GM19193 (cell line): Measurements from ENCODE around the gene MAP3K15.

ENCODE experiments used
- POLR2A ChIP-seq: IDR thresholded peaks from 4 replicates; pipeline ENCODE4 v1.6.1; 2011; ENCODE audit not compliant: insufficient read depth, insufficient read length; ENCODE audit errors: extremely low read depth

The MAP3K15 gene

GRCh38 chrX:19381326-19381725 is 134.0 kb downstream of the MAP3K15 start:
- TF ChIP-seq POLR2A, result no peak

DNA sequence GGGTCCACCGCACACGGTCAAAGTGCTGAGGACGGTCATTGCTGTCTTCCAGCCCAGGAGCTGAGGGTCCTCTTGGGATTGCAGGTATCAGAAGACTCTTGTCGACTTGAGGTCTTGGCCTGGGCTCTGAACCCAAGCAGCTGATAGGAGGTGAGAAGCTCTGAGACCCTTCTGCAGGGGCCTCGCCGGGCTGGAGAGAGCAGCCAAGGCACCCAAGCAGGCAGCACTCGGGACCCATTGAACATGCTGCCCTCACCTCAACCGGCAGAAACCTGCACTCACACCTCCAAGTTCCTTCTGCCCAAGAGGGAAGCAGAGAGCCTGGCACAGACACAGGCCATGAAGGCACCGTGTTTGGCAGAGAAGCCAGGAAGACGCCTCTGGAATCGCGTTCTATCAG is 137.5 kb downstream of the MAP3K15 start:
- TF ChIP-seq POLR2A, result no peak

- TF ChIP-seq POLR2A, result no peak
These were observed 139.8 kb downstream of the MAP3K15 start for GRCh38 chrX:19375546-19375945.

- TF ChIP-seq POLR2A, result no peak
These were observed 141.9 kb downstream of the MAP3K15 start for GRCh38 chrX:19373351-19373891.

DNA sequence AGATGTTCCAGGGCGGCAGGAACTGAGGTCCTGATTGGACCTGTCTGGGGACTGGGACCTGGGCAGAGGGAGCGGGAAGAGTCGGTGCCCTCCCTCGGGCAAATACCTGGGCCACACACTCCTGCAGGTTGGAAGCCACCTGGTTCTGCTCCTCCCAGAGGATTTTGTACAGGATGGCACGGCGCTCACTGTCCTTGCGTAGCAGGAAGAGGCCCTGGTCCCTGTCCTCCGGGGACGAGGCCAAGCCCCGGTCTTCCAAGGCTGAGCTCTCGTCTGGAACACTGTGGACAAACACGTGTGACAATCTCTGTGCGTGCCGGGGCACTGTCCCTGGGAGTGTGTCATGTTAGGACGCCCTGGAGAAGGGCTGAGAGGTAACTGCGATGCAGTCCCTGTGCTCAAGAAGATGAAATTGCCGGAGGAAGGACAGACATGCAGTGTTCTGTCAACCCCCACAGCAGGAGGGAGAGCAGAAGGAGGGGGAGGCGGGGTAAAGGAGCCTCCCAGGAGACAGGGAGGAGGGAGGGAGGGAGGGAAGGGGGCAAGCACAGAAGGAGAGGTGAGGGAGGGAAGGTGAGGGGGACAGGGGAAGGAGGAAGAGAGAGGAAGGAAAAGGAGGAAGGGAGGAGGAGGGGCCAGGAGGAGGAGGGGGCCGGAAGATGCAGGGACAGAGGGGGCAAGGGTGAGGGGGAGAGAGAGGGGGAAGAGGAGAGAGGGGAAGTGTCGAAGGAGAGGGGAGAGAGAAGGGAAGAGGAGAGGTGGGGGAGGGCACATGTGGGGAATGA is 142.6 kb downstream of the MAP3K15 start:
- TF ChIP-seq POLR2A, result no peak

GRCh38 chrX:19372170-19372546 is 143.2 kb downstream of the MAP3K15 start:
- TF ChIP-seq POLR2A, result no peak

- no peak for TF ChIP-seq POLR2A
These were observed 145.2 kb downstream of the MAP3K15 start for GRCh38 chrX:19370061-19370460.

GRCh38 chrX:19368576-19368975 is 146.7 kb downstream of the MAP3K15 start:
- TF ChIP-seq POLR2A, result no peak

- no peak for TF ChIP-seq POLR2A
These were observed 153.6 kb downstream of the MAP3K15 start for GRCh38 chrX:19361701-19362100.

DNA sequence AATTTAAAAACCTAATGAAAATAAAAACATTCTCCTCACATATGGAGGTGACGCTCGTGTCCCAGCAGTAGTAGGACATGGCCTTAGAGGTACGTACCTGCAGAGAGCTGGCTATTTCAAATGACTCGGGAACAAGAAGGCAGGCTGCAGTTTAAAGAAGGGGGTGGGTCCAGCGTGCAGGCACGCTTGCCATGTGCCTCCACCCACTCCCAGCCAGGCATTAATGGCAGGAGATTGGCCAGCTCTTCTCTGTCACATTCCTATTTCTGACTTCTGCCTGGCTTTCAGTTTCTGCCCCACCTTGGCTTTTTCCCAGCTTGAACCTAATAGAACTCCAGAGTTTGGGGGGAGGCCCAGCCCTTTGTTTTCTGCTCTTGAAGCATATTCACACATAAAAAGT is 154.4 kb downstream of the MAP3K15 start:
- TF ChIP-seq POLR2A, result no peak

- TF ChIP-seq POLR2A, result no peak
These were observed 156.8 kb downstream of the MAP3K15 start for GRCh38 chrX:19358521-19358920.

DNA sequence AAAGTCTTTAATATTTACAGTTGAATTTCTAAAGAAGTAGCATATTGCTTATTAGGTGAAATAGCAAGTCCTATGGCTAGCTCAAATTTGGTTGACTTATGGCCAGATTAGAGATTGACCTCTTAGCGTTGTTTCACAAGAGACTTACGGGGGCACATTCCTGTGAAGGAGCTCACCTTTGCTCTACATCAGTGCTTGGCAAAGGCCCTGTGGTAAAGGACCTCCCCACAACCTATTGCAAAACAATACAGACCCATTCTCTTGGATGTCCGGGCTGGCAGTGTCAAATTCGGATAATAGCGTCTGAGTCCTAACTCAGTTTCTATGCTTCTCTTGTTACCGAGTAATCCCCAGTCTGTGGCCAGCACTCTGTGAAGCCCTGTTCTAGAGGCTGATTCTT is 160.7 kb downstream of the MAP3K15 start:
- no peak for TF ChIP-seq POLR2A

DNA sequence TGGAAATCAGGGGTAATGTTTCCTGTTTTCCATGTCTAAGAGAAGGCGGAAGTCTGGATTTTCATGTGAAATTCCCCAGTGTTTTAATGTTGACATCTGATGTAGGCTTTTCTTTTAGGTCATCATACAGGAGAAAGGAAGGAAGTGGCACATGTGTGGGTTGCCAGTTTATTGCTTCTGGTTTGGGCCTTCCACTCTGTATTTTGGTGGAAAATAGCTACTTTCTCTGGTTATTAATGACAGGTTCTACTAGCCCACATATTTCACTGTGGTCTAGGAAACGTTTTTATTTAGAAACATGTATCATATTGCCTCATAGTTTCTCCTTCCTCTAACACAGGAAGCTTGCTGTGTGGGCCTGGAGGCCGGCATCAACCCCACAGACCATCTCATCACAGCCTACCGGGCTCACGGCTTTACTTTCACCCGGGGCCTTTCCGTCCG is 164.3 kb downstream of the MAP3K15 start:
- no peak for TF ChIP-seq POLR2A

GRCh38 chrX:19349264-19349663 is 166.0 kb downstream of the MAP3K15 start:
- TF ChIP-seq POLR2A, result no peak

DNA sequence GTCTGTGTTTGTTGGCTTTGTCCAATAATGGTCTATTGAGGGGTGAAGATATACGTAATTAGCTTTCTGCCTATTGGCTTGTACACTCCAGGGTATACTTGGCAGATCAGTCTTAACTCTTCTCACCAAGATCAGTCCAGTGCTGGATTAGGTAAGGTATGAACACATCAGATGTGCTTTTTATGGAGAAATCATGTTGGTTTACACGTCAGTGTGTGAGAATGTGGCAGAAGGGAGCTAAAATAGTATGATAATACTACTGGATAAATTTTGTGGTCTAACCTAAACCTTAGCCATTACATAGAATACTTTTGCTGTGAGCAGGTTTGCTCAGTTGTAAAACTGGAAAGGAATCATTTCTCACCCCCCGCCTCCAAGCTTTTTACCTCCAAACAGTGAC is 167.4 kb downstream of the MAP3K15 start:
- TF ChIP-seq POLR2A, result no peak

DNA sequence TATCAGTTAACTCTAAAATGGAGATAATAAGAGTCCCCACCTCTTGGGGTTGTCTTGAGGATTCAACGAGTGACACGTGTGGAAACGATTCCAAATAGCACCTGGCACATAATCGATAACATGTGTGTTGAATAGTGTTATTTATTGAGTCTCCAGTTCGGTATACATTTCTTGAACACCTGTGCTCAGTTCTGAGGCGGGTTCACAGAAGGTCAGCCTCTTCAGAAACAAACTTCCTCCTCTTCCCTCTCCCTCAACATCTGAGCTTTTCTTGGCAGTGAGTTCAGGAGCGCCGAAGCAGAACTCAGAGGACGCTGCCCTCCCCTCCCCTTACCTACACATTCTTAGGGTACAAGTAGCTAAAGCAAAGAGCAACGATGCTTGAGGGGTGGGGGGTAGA is 170.6 kb downstream of the MAP3K15 start:
- TF ChIP-seq POLR2A, result no peak

DNA sequence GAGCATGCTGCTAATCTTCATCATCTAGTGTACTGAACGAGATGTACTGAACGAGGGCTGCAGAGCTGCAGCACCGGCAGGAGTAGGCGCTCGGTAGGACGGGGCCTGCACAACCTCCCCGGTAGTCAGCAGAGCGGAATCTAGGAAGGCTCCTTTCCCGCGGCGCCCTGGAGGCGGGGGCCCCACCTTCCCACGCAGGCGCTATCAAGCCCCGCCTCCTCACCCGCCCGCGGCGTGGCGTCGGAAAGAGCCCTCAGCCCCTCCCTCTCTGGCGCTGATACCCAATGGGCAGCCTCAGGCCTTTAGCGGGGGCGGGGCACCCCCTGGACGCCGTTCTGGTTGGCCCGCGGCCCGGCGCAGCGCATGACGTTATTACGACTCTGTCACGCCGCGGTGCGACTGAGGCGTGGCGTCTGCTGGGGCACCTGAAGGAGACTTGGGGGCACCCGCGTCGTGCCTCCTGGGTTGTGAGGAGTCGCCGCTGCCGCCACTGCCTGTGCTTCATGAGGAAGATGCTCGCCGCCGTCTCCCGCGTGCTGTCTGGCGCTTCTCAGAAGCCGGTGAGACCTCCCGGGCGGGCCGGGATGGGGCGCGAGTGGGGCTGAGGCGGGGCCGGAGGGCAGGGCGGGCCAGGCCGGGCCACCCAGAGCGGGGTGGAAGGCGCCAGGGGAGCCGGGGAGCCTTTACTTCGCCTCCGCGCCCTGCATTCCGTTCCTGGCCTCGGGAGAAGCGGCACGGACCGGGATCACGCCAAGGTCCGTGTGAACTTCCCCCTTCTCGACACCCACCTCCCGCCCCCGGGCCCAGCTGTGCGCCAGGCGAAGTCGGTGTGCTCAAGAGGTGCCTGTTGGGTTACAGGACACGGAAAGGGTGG is 171.5 kb downstream of the MAP3K15 start, which contains the start of gene PDHA1:
Gene PDHA1 (plus strand): TSS at position 393 of the 874 bp plus-strand sequence. CDS start 111 bp downstream, at position 504.
- TF ChIP-seq POLR2A, result peak; percentile 63
